LNCaP clone FGC (cell line): ENCODE measurements around the gene TM4SF5.

Experiments used
- DNase-seq: peaks from one replicate; pipeline ENCODE4 v3.0.0-alpha.2; 2011; ENCODE audit warnings: low read depth
- H3K4me3 ChIP-seq: 2 replicates; pipeline ENCODE4 v1.5.1; 2011; ENCODE audit warnings: mild to moderate bottlenecking, low read depth, low read length, control low read depth
- TF ChIP-seq, protein P1 (sequence below): IDR thresholded peaks from 2 replicates; pipeline ENCODE4 v1.5.1; 2012; ENCODE audit warnings: mild to moderate bottlenecking; ENCODE audit not compliant: control insufficient read depth, insufficient read depth; ENCODE audit errors: extremely low read depth

Gene TM4SF5

DNA sequence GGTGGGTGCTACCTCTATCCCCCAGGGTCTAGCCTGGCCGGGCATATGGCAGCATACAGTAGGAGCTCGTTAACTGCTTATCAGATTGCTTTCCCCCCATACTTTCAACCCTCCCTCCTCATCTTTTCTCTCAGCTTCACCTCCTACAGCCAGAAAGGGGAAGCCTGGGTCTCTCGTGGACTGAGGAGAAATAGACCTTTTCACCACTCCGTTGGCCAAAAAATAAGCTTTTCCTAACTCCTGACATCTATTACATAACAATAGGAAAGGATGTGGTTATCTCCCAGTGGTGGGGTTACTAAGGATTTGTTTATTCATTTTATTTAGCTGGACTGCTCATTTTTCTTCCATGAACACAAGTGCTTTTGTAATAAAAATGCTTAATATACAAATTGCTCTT, 23.0 kb upstream of the TM4SF5 start:
- no peak overlapping the region for H3K4me3 ChIP-seq
- no peak for DNase-seq
- TF ChIP-seq, protein P1, sequence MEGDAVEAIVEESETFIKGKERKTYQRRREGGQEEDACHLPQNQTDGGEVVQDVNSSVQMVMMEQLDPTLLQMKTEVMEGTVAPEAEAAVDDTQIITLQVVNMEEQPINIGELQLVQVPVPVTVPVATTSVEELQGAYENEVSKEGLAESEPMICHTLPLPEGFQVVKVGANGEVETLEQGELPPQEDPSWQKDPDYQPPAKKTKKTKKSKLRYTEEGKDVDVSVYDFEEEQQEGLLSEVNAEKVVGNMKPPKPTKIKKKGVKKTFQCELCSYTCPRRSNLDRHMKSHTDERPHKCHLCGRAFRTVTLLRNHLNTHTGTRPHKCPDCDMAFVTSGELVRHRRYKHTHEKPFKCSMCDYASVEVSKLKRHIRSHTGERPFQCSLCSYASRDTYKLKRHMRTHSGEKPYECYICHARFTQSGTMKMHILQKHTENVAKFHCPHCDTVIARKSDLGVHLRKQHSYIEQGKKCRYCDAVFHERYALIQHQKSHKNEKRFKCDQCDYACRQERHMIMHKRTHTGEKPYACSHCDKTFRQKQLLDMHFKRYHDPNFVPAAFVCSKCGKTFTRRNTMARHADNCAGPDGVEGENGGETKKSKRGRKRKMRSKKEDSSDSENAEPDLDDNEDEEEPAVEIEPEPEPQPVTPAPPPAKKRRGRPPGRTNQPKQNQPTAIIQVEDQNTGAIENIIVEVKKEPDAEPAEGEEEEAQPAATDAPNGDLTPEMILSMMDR, result no peak

DNA sequence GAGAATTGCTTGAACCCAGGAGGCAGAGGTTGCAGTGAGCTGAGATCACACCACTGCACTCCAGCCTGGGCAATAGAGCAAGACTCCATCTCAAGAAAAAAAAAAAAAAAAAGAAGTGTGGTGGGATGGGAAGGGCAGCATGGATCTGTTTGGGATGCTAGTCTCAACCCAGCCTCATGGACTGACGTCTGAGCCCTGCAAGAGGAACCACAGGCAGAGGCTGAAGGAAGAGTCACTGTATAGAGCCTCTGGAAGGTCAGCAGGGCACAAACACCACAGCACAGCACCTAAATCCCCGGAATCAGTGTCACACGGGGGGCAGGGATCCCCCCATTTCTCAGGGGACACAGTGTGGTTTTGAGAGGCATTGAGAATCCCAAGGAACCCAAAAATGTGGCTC, 21.1 kb upstream of the TM4SF5 start:
- no peak for DNase-seq
- H3K4me3 ChIP-seq, result no peak overlapping the region
- TF ChIP-seq, protein P1, result no peak

DNA sequence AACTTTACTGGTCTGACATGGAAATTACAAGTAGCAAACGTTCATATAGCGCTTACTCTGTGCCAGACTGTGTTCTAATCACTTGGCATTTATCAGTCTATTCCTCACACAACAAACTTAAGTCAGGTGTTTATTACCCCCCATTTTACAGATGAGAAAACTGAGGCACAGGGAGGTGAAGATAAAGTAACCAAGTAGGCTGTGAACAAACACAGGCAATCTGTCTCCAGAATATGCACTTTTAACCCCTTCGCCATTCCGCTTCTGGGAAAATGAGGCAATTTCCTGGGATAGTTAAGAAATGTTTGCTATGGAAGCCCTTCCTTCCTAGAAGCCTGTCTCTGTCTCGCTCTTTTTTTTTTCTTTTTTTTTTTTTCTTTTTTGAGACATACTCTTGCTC, 19.8 kb upstream of the TM4SF5 start:
- TF ChIP-seq, protein P1, result no peak
- no peak for DNase-seq
- no peak overlapping the region for H3K4me3 ChIP-seq

DNA sequence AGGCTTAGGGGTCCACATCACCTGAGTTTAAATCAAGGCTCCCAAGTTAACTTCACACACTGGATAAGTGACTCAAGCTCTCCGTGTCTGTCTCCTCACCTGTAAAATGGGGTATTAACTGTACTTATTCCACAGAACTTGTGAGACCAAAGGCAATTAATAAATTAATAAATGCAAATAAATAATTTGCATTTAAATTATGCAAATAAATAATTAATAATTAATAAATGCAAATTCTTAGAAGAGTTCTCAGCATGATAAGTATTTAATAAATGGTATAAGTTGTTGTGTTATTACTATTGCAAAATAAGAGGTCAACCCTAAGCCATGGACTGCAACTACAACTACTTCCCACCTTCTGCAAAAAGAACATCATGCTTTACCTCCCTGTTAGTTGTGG, 18.3 kb upstream of the TM4SF5 start:
- DNase-seq, result no peak
- no peak overlapping the region for H3K4me3 ChIP-seq
- TF ChIP-seq, protein P1, result no peak

DNA sequence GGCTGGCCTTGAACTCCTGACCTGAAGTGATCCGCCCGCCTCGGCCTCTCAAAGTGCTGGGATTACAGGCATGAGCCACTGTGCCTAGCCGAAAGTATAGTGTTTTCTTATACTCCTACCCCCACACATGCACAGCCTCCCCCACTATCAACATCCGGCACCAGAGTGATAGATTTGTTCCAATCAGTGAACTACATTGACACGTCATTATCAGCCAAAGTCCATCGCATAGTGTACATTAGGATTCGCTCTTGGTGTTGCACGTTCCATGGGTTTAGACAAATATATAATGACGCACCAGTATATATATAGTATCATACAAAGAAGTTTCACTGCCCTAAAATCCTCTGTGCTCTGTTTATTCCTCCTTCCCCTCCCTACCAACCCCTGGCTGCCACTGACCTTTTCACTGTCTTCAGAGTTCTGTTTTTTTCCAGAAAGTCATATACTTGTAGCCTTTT, 11.9 kb upstream of the TM4SF5 start:
- no peak overlapping the region for H3K4me3 ChIP-seq
- TF ChIP-seq, protein P1, result no peak
- DNase-seq, result no peak

DNA sequence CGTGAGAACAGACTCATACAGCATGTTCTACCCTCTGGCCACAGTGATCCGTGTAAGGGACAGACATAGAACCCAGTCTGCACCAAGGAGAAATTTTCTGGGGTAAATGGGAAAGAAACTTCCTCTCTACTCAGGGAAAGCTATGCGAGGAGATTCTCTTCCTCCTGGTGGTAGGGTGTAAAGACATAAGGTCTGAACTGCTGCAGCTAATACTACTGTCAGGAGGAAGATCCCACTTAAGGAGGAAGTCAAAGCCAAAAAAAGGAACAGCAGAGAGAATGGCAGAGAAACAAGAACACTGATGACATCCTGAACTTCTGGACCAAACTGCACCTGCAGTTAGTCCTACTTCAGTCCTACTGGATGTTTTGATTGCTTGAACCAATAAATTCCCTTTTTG, 7.1 kb upstream of the TM4SF5 start:
- DNase-seq, result no peak
- TF ChIP-seq, protein P1, result no peak
- no peak overlapping the region for H3K4me3 ChIP-seq

DNA sequence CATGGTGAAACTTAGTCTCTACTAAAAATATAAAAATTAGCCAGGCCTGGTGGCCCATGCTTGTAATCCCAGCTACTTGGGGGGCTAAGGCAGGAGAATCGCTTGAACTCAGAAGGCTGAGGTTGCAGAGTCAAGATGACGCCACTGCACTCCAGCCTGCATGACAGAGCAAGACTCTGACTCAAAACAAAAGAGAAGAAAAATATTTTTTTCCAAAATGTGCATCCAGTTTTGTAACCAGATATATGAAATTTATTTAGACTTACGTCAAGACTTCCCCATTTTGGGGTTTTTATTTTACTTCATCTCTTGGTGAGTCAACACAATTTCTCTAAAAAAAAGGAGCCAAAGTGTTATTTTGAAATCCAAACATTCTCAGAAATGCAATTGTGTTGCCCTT, 5.5 kb upstream of the TM4SF5 start:
- DNase-seq, result no peak
- TF ChIP-seq, protein P1, result no peak
- H3K4me3 ChIP-seq, result no peak overlapping the region
